ENCODE results near the gene HVCN1. TPM values are rescaled to one million over a fixed set of nuclear protein-coding genes. Genes with fewer than 3 reads are reported as not detected.

Gene HVCN1
- polyA plus RNA-seq, 2 of the 4 experiments (the other 2 are of a cell fraction) = 0.34 to 1.1 TPM

GRCh38 chr12:110680032-110680431 lies 8.9 kb downstream of the HVCN1 start:
- ChIA-PET POLR2A (no interaction called here), CTCF (interaction anchor here (0.7 to 2.2 kb wide), 4 partner anchors 10 to 633 kb away, joined by 3 to 5 read pairs (median 4); no protein-coding TSS in a partner anchor)
- TF ChIP-seq ESRRA (IDR thresholded peaks at IDR 0.05; ENCODE audit: borderline replicate concordance, low read length) (no peak), TFCP2L1 (CRISPR knock-in tag; IDR thresholded peaks at IDR 0.05) (no peak)
- no peaks in the 10 kb centered on the region for H3K9me3 ChIP-seq
- H3K4me2 ChIP-seq = no peak overlapping the region
- WGBS (ENCODE audit: missing lambda C conversion rate) = 6% methylated on average over 1 of the region's 1 CpG
- FAIRE-seq = no peak
- DNase-seq (ENCODE audit: low read depth in 1 of 2, low spot score in 1 of 2) = no peak
- no peak overlapping the region for H3K4me3 ChIP-seq
- H3K4me1 ChIP-seq = no peaks in the 10 kb centered on the region
- no peak overlapping the region for H3K27ac ChIP-seq
- ATAC-seq = no peak

GRCh38 chr12:110679201-110679600 lies 9.7 kb downstream of the HVCN1 start:
- Histone ChIP-seq H3K9me3 (peaks cover 8% of the 10 kb centered on the region; the same call in 1 of the 3 replicates), H3K4me3 (no peak overlapping the region), H3K4me2 (no peak overlapping the region), H3K4me1 (no peaks in the 10 kb centered on the region), H3K27ac (no peak overlapping the region)
- CTCF ChIA-PET = interaction anchor here (0.6 to 2.2 kb wide), 5 partner anchors 9 to 634 kb away, joined by 3 to 5 read pairs (median 4); no protein-coding TSS in a partner anchor
- DNase-seq (ENCODE audit: low read depth in 1 of 2, low spot score in 1 of 2) (no peak), ATAC-seq (no peak), FAIRE-seq (no peak)
- POLR2A ChIA-PET = no interaction called here
- WGBS (ENCODE audit: missing lambda C conversion rate) = 79% methylated on average over 12 of the region's 12 CpGs
- TF ChIP-seq RNF2 (IDR thresholded peaks at IDR 0.05; ENCODE audit: borderline replicate concordance, low read depth) (no peak), HEYL (CRISPR knock-in tag; IDR thresholded peaks at IDR 0.05) (no peak), POLR2AphosphoS2 (conservative IDR thresholded peaks at IDR 0.05; ENCODE audit: low read length) (no peak), ZC3H11A (IDR thresholded peaks at IDR 0.05) (no peak), RFX5 (IDR thresholded peaks at IDR 0.05) (no peak), NPAS2 (CRISPR knock-in tag; IDR thresholded peaks at IDR 0.05; ENCODE audit: borderline replicate concordance) (no peak), ESRRA (IDR thresholded peaks at IDR 0.05; ENCODE audit: borderline replicate concordance, low read length) (no peak), SREBF2 (IDR thresholded peaks at IDR 0.05) (no peak), JUNB (IDR thresholded peaks at IDR 0.05) (no peak), GATA3 (IDR thresholded peaks at IDR 0.05; ENCODE audit: borderline replicate concordance) (no peak), TFCP2L1 (CRISPR knock-in tag; IDR thresholded peaks at IDR 0.05) (no peak), KDM5A (IDR thresholded peaks at IDR 0.05) (no peak), POLR2A (IDR thresholded peaks at IDR 0.05; ENCODE audit: low read length) (no peak), EHMT2 (IDR thresholded peaks at IDR 0.05; ENCODE audit: low read depth) (no peak)

GRCh38 chr12:110677982-110678381 lies 10.9 kb downstream of the HVCN1 start:
- Histone ChIP-seq H3K9me3 (peaks cover 8% of the 10 kb centered on the region; the same call in 1 of the 3 replicates), H3K27ac (no peak overlapping the region), H3K4me3 (no peak overlapping the region), H3K4me1 (no peaks in the 10 kb centered on the region), H3K4me2 (no peak overlapping the region)
- FAIRE-seq = no peak
- TF ChIP-seq FOXS1 (CRISPR knock-in tag; IDR thresholded peaks at IDR 0.05) (no peak), EHMT2 (IDR thresholded peaks at IDR 0.05; ENCODE audit: low read depth) (no peak), RAD21 (conservative IDR thresholded peaks at IDR 0.05 in 1 of 2, IDR thresholded peaks at IDR 0.05 in 1 of 2) (no peak), CEBPB (IDR thresholded peaks at IDR 0.05) (no peak), ZFP36 (IDR thresholded peaks at IDR 0.05; ENCODE audit: borderline replicate concordance, partially characterized antibody) (no peak), JUNB (IDR thresholded peaks at IDR 0.05) (no peak), EHF (CRISPR knock-in tag; IDR thresholded peaks at IDR 0.05) (no peak), MYC (IDR thresholded peaks at IDR 0.05; ENCODE audit: borderline replicate concordance, low read length) (no peak), ZC3H11A (IDR thresholded peaks at IDR 0.05) (no peak), CBX8 (IDR thresholded peaks at IDR 0.05) (no peak), HES2 (IDR thresholded peaks at IDR 0.05) (no peak), SMC3 (IDR thresholded peaks at IDR 0.05) (no peak)
- DNase-seq (ENCODE audit: low read depth in 1 of 2, low spot score in 1 of 2) = no peak
- POLR2A ChIA-PET = no interaction called here
- WGBS (ENCODE audit: missing lambda C conversion rate) = 61% methylated on average over 4 of the region's 4 CpGs
- CTCF ChIA-PET = interaction anchor here (0.6 to 1.4 kb wide), 2 partner anchors 18 to 75 kb away, joined by 3 to 5 read pairs; no protein-coding TSS in a partner anchor
- no peak for ATAC-seq
